Fibroblast of the aortic adventitia (primary cell): Measurements from ENCODE around the gene MIB2. TPM values are rescaled to one million over a fixed set of nuclear protein-coding genes. Genes with fewer than 3 reads are reported as not detected.

ENCODE experiments used
- DNase-seq: peaks from one replicate; pipeline ENCODE4 v3.0.0-alpha.2; 2010; ENCODE audit warnings: low read depth
- H3K4me3 ChIP-seq: 2 replicates; pipeline ENCODE4 v1.5.1; 2011; ENCODE audit warnings: low read depth, mild to moderate bottlenecking, control low read depth, low read length, moderate library complexity
- CTCF ChIP-seq: IDR thresholded peaks from 2 replicates; pipeline ENCODE4 v1.5.1; 2011; ENCODE audit warnings: mild to moderate bottlenecking, low read length, control low read depth, inconsistent platforms; ENCODE audit not compliant: insufficient read depth
- total RNA-seq: library from RNA; depleted of rRNA; stranded (reverse); fragments of >200 nt; gene quantifications from 2 replicates; pipeline ENCODE4 v1.2.3, GENCODE V29; 2012; ENCODE audit warnings: low replicate concordance

MIB2 gene
- total RNA-seq, 1 donor: 37.7 TPM

- DNase-seq: no peak
- no peak overlapping the region for H3K4me3 ChIP-seq
- TF ChIP-seq CTCF: no peak
These were observed 9.1 kb upstream of the MIB2 start for GRCh38 chr1:1606232-1606631.

DNA sequence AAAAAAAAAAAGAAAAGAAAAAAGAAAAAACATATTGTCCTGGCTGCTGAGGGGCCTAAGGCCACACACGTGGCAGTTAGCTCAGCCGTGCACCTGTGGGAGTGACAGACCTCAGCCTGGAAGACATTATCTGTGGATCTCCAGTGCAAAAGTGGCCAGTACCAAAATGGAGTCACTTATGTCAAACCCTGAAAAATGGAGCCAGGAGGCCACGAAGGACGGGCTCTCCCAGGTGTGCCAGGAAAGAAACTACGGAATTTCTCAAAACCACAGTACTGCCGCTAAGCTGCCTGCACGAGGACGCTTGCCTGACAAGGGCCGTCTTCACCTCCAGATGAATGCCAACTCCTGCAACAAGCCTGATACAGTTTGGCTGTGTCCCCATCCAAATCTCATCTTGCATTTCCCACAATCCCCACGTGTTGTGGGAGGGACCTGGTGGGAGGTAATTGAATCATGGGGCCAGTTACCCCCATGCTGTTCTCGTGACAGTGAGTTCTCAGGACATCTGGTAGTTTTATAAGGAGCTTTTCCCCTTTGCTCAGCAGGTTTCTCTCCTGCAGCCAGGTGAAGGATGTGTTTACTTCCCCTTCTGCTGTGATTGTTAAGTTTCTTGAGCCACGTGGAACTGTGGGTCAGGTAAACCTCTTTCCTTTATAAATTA is 5.3 kb upstream of the MIB2 start:
- TF ChIP-seq CTCF: no peak
- no peak for DNase-seq
- H3K4me3 ChIP-seq: no peak overlapping the region

- H3K4me3 ChIP-seq: no peak overlapping the region
- no peak for DNase-seq
- no peak for TF ChIP-seq CTCF
These were observed 4.5 kb upstream of the MIB2 start for GRCh38 chr1:1610796-1611195.

DNA sequence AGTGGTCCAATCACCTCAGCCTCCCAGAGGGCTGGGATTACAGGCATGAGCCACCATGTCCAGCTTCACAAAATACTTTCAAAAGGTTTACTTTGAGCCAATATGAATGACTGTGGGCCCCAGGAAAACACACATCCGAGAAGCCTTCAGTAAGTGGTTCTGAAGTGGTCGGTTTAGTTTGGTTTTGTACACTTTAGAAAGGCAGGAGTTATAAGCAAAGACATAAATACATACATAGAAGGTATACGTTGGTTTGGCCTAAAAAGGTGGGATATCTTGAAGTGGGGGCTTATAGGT is 3.2 kb upstream of the MIB2 start:
- DNase-seq: no peak
- TF ChIP-seq CTCF: no peak
- H3K4me3 ChIP-seq: no peak overlapping the region

DNA sequence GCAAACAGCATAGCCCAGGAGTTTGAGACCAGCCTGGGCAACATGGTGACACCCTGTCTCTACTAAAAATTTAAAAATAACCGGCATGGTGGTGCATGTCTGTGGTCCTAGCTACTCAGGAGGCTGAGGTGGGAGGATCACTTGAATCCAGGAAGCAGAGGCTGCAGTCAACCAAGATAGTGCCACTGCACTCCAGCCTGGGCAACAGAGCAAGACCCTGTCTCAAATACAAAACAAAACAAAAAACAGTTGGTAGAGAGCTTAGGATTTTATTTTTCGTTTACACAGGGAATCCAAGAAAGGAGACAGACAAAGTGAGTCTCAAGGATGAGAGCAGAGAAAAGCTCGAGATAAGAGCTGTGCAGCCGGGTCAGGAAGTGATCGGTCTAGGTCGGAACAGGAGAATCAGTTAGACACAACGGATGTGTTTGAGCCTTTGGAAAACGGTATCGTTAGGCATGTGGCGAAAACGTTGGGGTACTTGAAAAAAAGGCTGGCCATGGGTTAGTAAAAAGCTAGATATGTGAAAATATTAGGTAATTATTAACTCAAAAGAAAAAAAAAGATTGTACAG is 1.7 kb upstream of the MIB2 start:
- H3K4me3 ChIP-seq: peak overlapping the region; percentile 88
- no peak for DNase-seq

DNA sequence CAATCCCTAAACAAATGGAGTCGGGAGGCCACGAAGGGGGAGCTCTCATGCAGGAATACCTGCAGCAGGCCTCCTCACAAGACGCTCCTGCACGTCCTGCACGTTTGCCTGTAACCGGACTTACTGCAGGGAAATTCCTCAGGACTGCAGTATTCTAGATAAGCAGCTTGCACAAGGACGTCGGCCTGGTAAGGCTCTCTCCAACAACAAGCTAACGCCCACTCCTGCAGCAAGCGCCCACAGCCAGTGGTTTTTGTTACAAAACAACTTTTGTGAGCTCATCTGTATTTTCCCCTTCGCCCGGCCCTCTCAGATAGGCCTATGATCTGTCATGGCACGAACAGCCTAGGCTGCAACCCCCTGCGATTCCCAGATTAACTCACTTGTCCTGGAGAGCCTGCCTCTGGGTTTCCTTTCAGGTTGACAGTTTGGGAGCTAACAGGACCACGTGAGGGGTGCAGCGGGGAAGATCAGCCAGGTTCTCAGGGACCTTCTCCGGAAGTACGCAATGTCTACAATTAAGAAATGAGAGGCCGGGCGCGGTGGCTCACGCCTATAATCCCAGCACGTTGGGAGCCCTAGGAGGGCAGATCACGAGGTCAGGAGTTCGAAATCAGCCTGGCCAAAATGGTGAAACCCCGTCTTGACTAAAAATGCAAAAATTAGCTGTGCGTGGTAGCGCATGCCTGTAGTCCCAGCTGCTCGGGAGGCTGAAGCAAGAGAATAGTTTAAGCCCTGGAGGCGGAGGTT is 921 bp upstream of the MIB2 start:
- peak overlapping the region; percentile 88 for H3K4me3 ChIP-seq
- peak; percentile 91 for DNase-seq
- no peak for TF ChIP-seq CTCF

More for the DNA sequence above, 1.7 kb upstream of the MIB2 start:
- no peak for TF ChIP-seq CTCF
